Right atrium auricular region (tissue), 2 donors: Measurements from ENCODE around the gene TAP1. TPM values are rescaled to one million over a fixed set of nuclear protein-coding genes. Genes with fewer than 3 reads are reported as not detected.

Source experiments
- DNase-seq: peaks from one replicate; pipeline ENCODE4 v3.0.0-alpha.2; 2019; ENCODE audit warnings: low spot score
- H3K27ac ChIP-seq, 2 donors: fragments of 200-600 bp; sonication (generic); 1 replicate in 1 of 2; 2 replicates in 1 of 2; pipeline ENCODE4 v1.5.1; 2016 to 2019
- H3K27me3 ChIP-seq, 2 donors: fragments of 200-600 bp; sonication (generic); one replicate each; pipeline versions ENCODE4 v1.5.1 to v1.6.0; 2017 to 2019
- H3K36me3 ChIP-seq: fragments of 200-600 bp; sonication (generic); one replicate; pipeline ENCODE4 v1.5.1; 2016
- H3K4me1 ChIP-seq, 2 donors: fragments of 200-600 bp; sonication (generic); one replicate each; pipeline versions ENCODE4 v1.5.1 to v1.6.0; 2017 to 2019
- H3K4me3 ChIP-seq, 2 donors: fragments of 200-600 bp; sonication (generic); 1 replicate in 1 of 2; 2 replicates in 1 of 2; pipeline ENCODE4 v1.5.1; 2017 to 2019; ENCODE audit warnings: mild to moderate bottlenecking in 1 of 2, moderate library complexity in 1 of 2
- H3K9me3 ChIP-seq, 2 donors: fragments of 200-600 bp; sonication (generic); one replicate each; pipeline ENCODE4 v1.5.1; 2019
- CTCF ChIP-seq, 2 donors: fragments of 200-600 bp; sonication (generic); IDR thresholded peaks; one replicate each; pipeline ENCODE4 v1.5.1; 2019; ENCODE audit warnings: antibody characterized with exemption in 2 of 2
- total RNA-seq, 2 donors: library from RNA; depleted of rRNA; stranded (reverse); fragments of >200 nt; gene quantifications; one replicate each; pipeline ENCODE4 v1.1.0, GENCODE V29; 2016

TAP1 gene
- total RNA-seq, 2 donors from 2014 or later = 11.9 to 26.5 TPM

- H3K4me3 ChIP-seq = no peak overlapping the region
- H3K36me3 ChIP-seq = peaks cover 14% of the 10 kb centered on the region
- DNase-seq = no peak
- H3K27ac ChIP-seq = no peak overlapping the region
- H3K4me1 ChIP-seq = peaks cover 0 to 11% of the 10 kb centered on the region in 2 donors
- TF ChIP-seq CTCF (IDR thresholded peaks at IDR 0.05) = no peak
- no peaks in the 10 kb centered on the region for H3K9me3 ChIP-seq
- no peaks in the 10 kb centered on the region for H3K27me3 ChIP-seq
These were observed 4.7 kb upstream of the TAP1 start for GRCh38 chr6:32858194-32858593.

GRCh38 chr6:32857156-32857891 is 3.8 kb upstream of the TAP1 start:
- Histone ChIP-seq H3K27ac (no peak overlapping the region), H3K27me3 (no peaks in the 10 kb centered on the region), H3K36me3 (peaks cover 14% of the 10 kb centered on the region), H3K4me3 (no peak overlapping the region), H3K9me3 (no peaks in the 10 kb centered on the region), H3K4me1 (peaks cover 0 to 18% of the 10 kb centered on the region in 2 donors)
- DNase-seq = no peak
- no peak for TF ChIP-seq CTCF (IDR thresholded peaks at IDR 0.05)

- peaks cover 0 to 32% of the 10 kb centered on the region in 2 donors for H3K4me1 ChIP-seq
- H3K27ac ChIP-seq = no peak overlapping the region
- H3K27me3 ChIP-seq = no peaks in the 10 kb centered on the region
- H3K36me3 ChIP-seq = peaks cover 23% of the 10 kb centered on the region
- no peak overlapping the region for H3K4me3 ChIP-seq
- DNase-seq = no peak
- no peaks in the 10 kb centered on the region for H3K9me3 ChIP-seq
- TF ChIP-seq CTCF (IDR thresholded peaks at IDR 0.05) = no peak
These were observed 2.1 kb upstream of the TAP1 start for GRCh38 chr6:32855467-32856174.

- H3K36me3 ChIP-seq = peaks cover 33% of the 10 kb centered on the region
- DNase-seq = no peak
- peak overlapping the region; percentile 93 to 99 for H3K27ac ChIP-seq
- H3K4me1 ChIP-seq = peaks cover 0 to 32% of the 10 kb centered on the region in 2 donors
- H3K4me3 ChIP-seq = peak overlapping the region; percentile 58 to 97
- no peaks in the 10 kb centered on the region for H3K27me3 ChIP-seq
- H3K9me3 ChIP-seq = no peaks in the 10 kb centered on the region
- no peak for TF ChIP-seq CTCF (IDR thresholded peaks at IDR 0.05)
These were observed 1.1 kb upstream of the TAP1 start for GRCh38 chr6:32854376-32855178.

GRCh38 chr6:32852844-32853540 is 512 bp downstream of the TAP1 start:
- peak overlapping the region; percentile 58 to 97 for H3K4me3 ChIP-seq
- H3K9me3 ChIP-seq = no peaks in the 10 kb centered on the region
- H3K27ac ChIP-seq = peak overlapping the region; percentile 93 to 99
- no peaks in the 10 kb centered on the region for H3K27me3 ChIP-seq
- peaks cover 35% of the 10 kb centered on the region for H3K36me3 ChIP-seq
- no peak for TF ChIP-seq CTCF (IDR thresholded peaks at IDR 0.05)
- peak; percentile 68 for DNase-seq
- peaks cover 0 to 32% of the 10 kb centered on the region in 2 donors for H3K4me1 ChIP-seq
